HG02885 (cell line): ENCODE results near the gene HDGF.

Experiments
- ATAC-seq: cut with Tn5 transposase; IDR thresholded peaks from one replicate; pipeline ENCODE4 v1.9.1; 2021; ENCODE audit warnings: mild to moderate bottlenecking; ENCODE audit not compliant: unreplicated experiment, poor library complexity

The HDGF gene

GRCh38 chr1:156751451-156751756 lies at the start of gene HDGF:
Gene HDGF, minus strand, starts transcription at chr1:156751675. Its CDS starts 246 bp downstream, at chr1:156751429.
- ATAC-seq, result no peak

GRCh38 chr1:156797212-156797871 lies 45.9 kb upstream of the HDGF start:
- no peak for ATAC-seq

GRCh38 chr1:156796340-156797097 lies 45.0 kb upstream of the HDGF start:
- no peak for ATAC-seq

DNA sequence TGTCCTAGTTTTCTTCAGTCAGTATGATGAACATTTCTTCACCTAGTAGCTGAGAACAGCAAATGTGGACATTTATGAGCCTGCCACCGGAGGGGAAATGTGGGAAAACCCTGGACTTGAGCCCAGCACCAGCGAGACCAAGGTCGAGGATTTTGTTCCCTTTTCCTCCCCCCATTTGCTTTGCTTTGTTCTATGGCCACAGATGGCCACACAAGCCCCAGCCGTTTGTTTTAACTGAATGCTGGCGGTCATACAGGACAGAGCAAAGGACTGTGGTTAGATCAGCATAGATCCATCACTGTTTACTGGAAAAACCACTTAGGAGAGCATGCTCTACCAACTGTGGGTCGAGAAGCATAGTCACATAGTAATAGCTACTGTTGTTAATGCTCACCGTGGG lies 44.3 kb upstream of the HDGF start:
- ATAC-seq, result no peak

DNA sequence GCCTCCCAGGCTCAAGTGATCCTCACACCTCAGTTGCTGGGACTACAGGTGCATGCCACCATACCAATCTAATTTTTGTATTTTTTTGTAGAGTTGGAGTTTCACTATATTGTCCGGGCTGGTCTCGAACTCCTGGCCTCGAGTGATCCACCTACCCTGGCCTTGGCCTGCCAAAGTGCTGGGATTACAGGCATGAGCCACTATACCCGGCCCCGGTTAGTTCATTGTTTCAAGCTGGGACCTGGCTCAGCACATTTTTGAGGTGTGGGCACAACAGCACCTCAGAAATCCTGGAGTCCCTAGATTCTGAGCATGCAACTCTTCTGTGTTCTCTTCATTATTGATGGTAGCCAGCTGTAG lies 43.9 kb upstream of the HDGF start:
- ATAC-seq, result no peak

DNA sequence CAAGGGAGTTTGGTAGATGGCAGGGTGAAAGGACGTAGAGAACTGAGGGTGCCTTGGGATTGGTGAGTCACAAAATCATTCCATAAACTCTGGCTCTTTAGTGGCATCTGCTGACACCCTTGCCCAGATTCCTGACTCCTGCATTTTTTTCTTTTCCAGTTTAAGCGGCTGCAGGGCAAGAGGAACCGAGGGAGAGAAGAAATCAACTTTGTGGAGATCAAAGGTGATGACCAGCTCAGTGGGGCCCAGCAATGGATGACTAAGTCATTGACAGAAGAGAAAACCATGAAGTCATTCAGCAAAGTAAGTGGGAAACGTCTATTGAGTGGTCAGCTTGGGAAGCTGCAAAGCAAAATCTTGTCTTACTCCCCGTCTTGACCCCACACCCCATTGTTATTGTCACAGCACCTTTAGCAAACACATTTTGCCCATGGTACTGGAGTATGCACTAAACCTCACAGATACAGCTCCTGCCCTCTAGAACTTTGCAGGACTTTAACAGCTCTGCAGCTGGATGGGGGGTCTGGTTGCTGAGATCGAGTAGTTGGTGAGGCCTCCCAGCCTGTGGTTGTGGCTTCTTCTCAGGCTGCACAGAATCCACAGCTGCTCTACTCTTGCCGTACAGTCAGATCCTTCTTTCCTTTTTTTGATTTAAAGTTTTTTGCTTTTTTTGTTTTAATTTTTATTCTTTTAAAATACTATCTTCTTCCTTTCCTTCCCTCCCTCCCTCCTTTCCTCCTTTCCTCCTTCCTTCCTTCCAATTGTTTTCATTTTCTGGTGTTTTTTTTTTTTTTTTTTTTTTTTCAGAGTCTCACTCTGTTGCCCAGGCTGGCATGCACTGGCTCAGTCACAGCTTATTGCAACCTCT lies 43.3 kb upstream of the HDGF start:
- ATAC-seq, result no peak

GRCh38 chr1:156789621-156790318 lies 38.3 kb upstream of the HDGF start:
- no peak for ATAC-seq

GRCh38 chr1:156788136-156788535 lies 36.7 kb upstream of the HDGF start:
- ATAC-seq, result no peak

DNA sequence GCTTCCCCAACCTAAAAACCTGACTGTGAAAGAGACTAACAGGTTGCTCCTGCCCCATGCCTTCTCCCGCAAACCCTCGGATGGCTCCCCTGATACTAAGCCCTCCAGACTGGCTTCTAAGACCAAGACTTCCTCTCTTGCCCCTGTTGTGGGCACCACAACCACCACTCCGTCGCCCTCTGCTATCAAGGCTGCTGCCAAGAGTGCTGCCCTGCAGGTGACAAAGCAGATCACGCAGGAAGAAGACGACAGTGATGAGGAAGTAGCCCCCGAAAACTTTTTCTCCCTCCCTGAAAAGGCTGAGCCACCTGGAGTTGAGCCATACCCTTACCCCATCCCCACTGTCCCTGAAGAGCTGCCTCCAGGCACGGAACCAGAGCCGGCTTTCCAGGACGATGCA lies 35.2 kb upstream of the HDGF start:
- no peak for ATAC-seq

DNA sequence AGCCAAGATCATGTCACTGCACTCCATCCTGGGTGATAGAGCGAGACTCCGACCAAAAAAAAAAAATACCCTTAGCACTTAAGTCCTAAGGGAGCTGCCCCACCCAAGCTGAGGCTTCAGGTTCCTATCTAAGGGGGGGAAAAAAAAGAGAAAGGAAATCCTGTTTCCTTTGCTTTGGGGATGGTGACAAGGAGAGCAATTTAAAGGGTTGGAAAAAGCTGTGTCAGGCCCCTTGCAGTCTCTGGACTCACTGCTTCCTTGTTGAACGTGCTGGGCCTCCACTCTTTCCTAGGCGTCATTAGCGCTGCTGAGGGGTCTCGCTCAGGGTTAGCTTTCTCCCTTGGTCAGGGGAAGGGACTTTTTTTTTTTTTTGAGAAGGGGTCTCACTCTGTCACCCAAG lies 34.0 kb upstream of the HDGF start:
- no peak for ATAC-seq

- no peak for ATAC-seq
These were observed 30.2 kb upstream of the HDGF start for GRCh38 chr1:156781585-156782186.

DNA sequence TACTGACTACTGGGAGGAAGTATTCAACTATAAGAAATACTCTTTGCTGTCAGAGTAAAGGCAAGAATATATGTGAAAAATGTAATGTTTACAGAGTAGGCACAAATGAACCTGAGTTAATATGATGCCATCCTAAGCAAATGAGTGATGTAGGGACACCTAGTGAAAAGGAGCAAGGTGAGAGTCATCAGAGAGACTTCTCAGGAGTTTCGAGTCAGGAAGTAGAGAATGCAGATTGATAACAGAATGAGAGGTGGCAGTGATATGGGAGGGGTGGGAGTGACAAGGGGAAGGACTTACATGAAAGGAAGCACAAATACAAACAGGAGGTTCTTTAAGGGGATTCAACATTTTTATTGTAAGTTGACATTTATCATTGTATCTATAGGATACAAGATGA lies 26.1 kb upstream of the HDGF start:
- no peak for ATAC-seq

GRCh38 chr1:156776942-156777341 lies 25.5 kb upstream of the HDGF start:
- no peak for ATAC-seq

DNA sequence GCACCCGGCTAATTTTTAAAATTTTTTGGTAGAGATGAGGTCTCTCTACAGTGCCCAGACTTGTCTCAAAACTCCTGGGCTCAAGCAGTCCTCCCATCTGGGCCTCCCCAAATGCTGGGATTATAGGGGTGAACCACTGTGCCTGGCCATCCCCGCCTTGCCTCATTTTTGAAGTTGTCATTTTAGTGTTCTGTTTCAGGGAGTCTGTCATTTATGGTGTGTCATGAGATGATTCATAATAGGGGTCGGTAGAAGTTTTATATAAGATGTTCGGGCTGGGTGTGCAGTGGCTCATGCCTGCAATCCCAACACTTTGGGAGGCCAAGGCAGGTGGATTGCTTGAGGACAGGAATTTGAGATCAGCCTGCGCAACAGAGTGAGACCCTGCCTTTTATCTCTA lies 24.3 kb upstream of the HDGF start:
- no peak for ATAC-seq

GRCh38 chr1:156773607-156774006 lies 22.1 kb upstream of the HDGF start:
- no peak for ATAC-seq

- ATAC-seq, result no peak
These were observed 21.4 kb upstream of the HDGF start for GRCh38 chr1:156772728-156773497.

- ATAC-seq, result no peak
These were observed 20.7 kb upstream of the HDGF start for GRCh38 chr1:156772222-156772621.

- ATAC-seq, result no peak
These were observed 17.3 kb upstream of the HDGF start for GRCh38 chr1:156768610-156769295.
